ENCODE data around the gene BANP.

GRCh38 chr16:87924811-87925670 lies 26.2 kb upstream of the BANP start:
- TF ChIP-seq CTCF (IDR thresholded peaks at IDR 0.05) (no peak), REST (IDR thresholded peaks at IDR 0.05; ENCODE audit: insufficient read depth in 1 of 2, low read depth in 2 of 2, low read length in 1 of 2) (no peak)
